ENCODE results near the gene HRAS.

HRAS gene

GRCh38 chr11:567629-568292, 32.4 kb upstream of the HRAS start:
- in situ Hi-C loops (cut with MboI; ENCODE audit: low sequenced_read_pairs), result no loop called here

- in situ Hi-C loops (cut with MboI; ENCODE audit: low sequenced_read_pairs), result no loop called here
Measured at GRCh38 chr11:567011-567628, 31.7 kb upstream of the HRAS start.

- in situ Hi-C loops (cut with MboI; ENCODE audit: low sequenced_read_pairs), result no loop called here
Measured at GRCh38 chr11:565921-566509, 30.6 kb upstream of the HRAS start.

- in situ Hi-C loops (cut with MboI; ENCODE audit: low sequenced_read_pairs), result no loop called here
Measured at GRCh38 chr11:563812-564578, 28.6 kb upstream of the HRAS start.

GRCh38 chr11:563066-563811, 27.9 kb upstream of the HRAS start:
- in situ Hi-C loops (cut with MboI; ENCODE audit: low sequenced_read_pairs), result no loop called here

- in situ Hi-C loops (cut with MboI; ENCODE audit: low sequenced_read_pairs), result no loop called here
Measured at GRCh38 chr11:562046-562645, 26.8 kb upstream of the HRAS start.

GRCh38 chr11:561148-562003, 26.0 kb upstream of the HRAS start:
- in situ Hi-C loops (cut with MboI; ENCODE audit: low sequenced_read_pairs), result no loop called here

- in situ Hi-C loops (cut with MboI; ENCODE audit: low sequenced_read_pairs), result no loop called here
Measured at GRCh38 chr11:560305-561147, 25.1 kb upstream of the HRAS start, which contains the start of the genes LMNTD2 and RASSF7. TSS of gene LMNTD2 (minus strand) at chr11:560738. CDS start at chr11:560716, 22 bp downstream. TSS of gene RASSF7 (plus strand) at chr11:560970. CDS start at chr11:561769, 799 bp downstream.

- in situ Hi-C loops (cut with MboI; ENCODE audit: low sequenced_read_pairs), result no loop called here
Measured at GRCh38 chr11:559712-560304, 24.4 kb upstream of the HRAS start.

GRCh38 chr11:559020-559620, 23.7 kb upstream of the HRAS start:
- in situ Hi-C loops (cut with MboI; ENCODE audit: low sequenced_read_pairs), result no loop called here

GRCh38 chr11:558503-558902, 23.1 kb upstream of the HRAS start:
- in situ Hi-C loops (cut with MboI; ENCODE audit: low sequenced_read_pairs), result no loop called here

GRCh38 chr11:557328-558132, 22.2 kb upstream of the HRAS start:
- in situ Hi-C loops (cut with MboI; ENCODE audit: low sequenced_read_pairs), result no loop called here

- in situ Hi-C loops (cut with MboI; ENCODE audit: low sequenced_read_pairs), result no loop called here
Measured at GRCh38 chr11:556662-557256, 21.4 kb upstream of the HRAS start.

GRCh38 chr11:555780-556661, 20.6 kb upstream of the HRAS start:
- in situ Hi-C loops (cut with MboI; ENCODE audit: low sequenced_read_pairs), result no loop called here

GRCh38 chr11:555227-555779, 19.9 kb upstream of the HRAS start:
- in situ Hi-C loops (cut with MboI; ENCODE audit: low sequenced_read_pairs), result no loop called here
